Measurements from ENCODE around the gene PRKAG2.
"Not testable (repeated sequence)": the region's sequence is repeated elsewhere in the genome, so short reads cannot be mapped to it uniquely, and the experiment has no call there.

Gene PRKAG2

GRCh38 chr7:151852486-151853396 is 24.2 kb downstream of the PRKAG2 start:
- no peak for DNase-seq (ENCODE audit: low read depth in 1 of 2, low spot score in 1 of 2)

GRCh38 chr7:151851782-151852181 is 25.1 kb downstream of the PRKAG2 start:
- no peak for DNase-seq (ENCODE audit: low read depth in 1 of 2, low spot score in 1 of 2)

- DNase-seq (ENCODE audit: low read depth in 1 of 2, low spot score in 1 of 2): no peak
Measured at GRCh38 chr7:151851145-151851751, 25.7 kb downstream of the PRKAG2 start.

- no peak for DNase-seq (ENCODE audit: low read depth in 1 of 2, low spot score in 1 of 2)
Measured at GRCh38 chr7:151850491-151851124, 26.3 kb downstream of the PRKAG2 start.

GRCh38 chr7:151849879-151850260 is 27.0 kb downstream of the PRKAG2 start:
- no peak for DNase-seq (ENCODE audit: low read depth in 1 of 2, low spot score in 1 of 2)

- no peak for DNase-seq (ENCODE audit: low read depth in 1 of 2, low spot score in 1 of 2)
Measured at GRCh38 chr7:151849008-151849878, 27.7 kb downstream of the PRKAG2 start.

- no peak for DNase-seq (ENCODE audit: low read depth in 1 of 2, low spot score in 1 of 2)
Measured at GRCh38 chr7:151847681-151848081, 29.2 kb downstream of the PRKAG2 start.

GRCh38 chr7:151847136-151847535 is 29.8 kb downstream of the PRKAG2 start:
- DNase-seq (ENCODE audit: low read depth in 1 of 2, low spot score in 1 of 2): no peak

- no peak for DNase-seq (ENCODE audit: low read depth in 1 of 2, low spot score in 1 of 2)
Measured at GRCh38 chr7:151845412-151846205, 31.3 kb downstream of the PRKAG2 start.

- no peak for DNase-seq (ENCODE audit: low read depth in 1 of 2, low spot score in 1 of 2)
Measured at GRCh38 chr7:151844825-151845200, 32.1 kb downstream of the PRKAG2 start.

- DNase-seq (ENCODE audit: low read depth in 1 of 2, low spot score in 1 of 2): no peak
Measured at GRCh38 chr7:151844071-151844824, 32.7 kb downstream of the PRKAG2 start.

- DNase-seq (ENCODE audit: low read depth in 1 of 2, low spot score in 1 of 2): no peak
Measured at GRCh38 chr7:151843181-151843580, 33.7 kb downstream of the PRKAG2 start.

GRCh38 chr7:151841395-151842051 is 35.4 kb downstream of the PRKAG2 start:
- DNase-seq (ENCODE audit: low read depth in 1 of 2, low spot score in 1 of 2): not testable (repeated sequence)

GRCh38 chr7:151840088-151840910 is 36.6 kb downstream of the PRKAG2 start:
- no peak for DNase-seq (ENCODE audit: low read depth in 1 of 2, low spot score in 1 of 2)

- no peak for DNase-seq (ENCODE audit: low read depth in 1 of 2, low spot score in 1 of 2)
Measured at GRCh38 chr7:151839451-151839921, 37.4 kb downstream of the PRKAG2 start.

- DNase-seq (ENCODE audit: low read depth in 1 of 2, low spot score in 1 of 2): peak in 1 of 2 donors; percentile 13
Measured at GRCh38 chr7:151838861-151839381, 38.0 kb downstream of the PRKAG2 start.

GRCh38 chr7:151838072-151838471 is 38.8 kb downstream of the PRKAG2 start:
- no peak for DNase-seq (ENCODE audit: low read depth in 1 of 2, low spot score in 1 of 2)
